ENCODE measurements around the gene EDDM13.
"Not testable (repeated sequence)": the region's sequence is repeated elsewhere in the genome, so short reads cannot be mapped to it uniquely, and the experiment has no call there.

The EDDM13 gene

DNA sequence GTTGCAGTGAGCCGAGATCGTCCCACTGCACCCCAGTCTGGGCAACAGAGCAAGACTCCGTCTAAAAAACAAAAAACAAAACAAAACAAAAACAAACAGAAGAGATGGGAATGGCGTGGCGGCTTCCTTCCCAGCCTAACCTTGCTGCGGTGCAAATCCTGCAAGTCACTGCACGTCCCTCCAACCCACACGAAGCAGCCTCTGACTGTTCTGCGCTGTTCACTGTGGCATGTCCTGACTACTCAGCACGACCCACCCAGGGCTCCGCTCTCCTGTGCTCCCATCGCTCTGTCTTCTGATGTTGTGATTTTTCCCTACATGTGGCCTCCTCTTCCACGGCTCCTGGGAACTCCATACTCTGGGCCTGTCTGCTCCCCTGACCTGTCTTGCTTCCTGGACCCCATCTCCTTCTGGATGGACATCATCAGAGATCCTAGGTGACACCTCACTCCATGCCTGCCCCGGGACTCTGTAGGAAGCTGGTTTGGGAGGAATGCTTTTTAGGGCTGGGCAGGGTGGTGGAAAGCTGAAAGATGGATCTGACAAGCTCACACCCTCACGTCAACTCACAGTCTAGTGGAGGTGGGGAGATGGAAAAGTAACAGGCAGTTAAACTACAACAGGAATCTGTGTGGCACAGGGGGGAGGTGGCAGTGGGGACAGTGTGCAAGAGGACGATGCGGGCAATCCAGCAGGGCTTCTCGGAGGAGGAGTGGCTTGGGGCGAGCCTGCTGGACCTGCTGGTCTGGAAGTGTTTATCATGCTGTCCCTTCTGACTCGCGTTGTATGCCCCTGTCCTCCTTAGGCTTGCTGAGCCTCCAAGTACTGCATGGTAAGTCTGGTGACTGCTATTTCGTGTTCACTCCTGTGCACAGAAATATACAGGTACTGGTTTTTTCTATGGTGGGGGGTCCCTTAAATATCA, 23.2 kb downstream of the EDDM13 start:
- DNase-seq (ENCODE audit: low spot score): no peak

DNA sequence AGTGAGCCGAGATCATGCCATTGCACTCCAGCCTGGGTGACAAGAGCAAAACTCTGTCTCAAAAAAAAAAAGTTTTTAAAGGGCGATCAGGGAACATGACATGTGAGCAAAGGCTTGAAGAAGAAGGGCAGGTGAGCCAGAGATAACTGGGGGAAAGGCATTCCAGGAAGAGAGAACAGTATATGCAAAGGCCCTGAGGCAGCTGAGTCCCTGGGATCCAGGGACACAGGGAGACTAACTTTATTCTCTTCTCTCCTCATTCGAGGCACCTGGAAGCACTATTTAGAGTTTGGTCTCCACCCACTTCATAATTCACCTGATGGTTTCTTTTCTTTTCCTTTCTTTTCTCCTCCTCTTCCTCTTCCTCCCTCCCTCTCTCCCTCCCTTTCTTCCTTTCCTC, 24.5 kb downstream of the EDDM13 start:
- DNase-seq (ENCODE audit: low spot score): no peak

- DNase-seq (ENCODE audit: low spot score): no peak
Measured at GRCh38 chr19:56299688-56300087, 27.1 kb downstream of the EDDM13 start.

DNA sequence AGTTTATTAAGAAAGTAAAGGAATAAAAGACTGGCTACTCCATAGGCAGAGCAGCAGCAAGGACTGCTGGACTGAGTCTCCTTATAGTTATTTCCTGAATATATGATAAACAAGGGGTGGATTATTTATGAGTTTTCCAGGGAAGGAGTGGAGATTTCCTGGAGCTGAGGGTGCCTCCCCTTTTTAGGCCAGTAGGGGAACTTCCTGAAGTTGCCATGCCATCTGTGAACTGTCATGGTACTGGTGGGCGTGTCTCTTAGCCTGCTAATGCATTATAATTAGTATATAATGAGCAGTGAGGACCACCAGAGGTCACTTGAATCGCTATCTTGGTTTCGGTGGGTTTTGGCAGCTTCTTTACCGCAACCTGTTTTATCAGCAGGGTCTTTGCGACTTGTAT, 28.6 kb downstream of the EDDM13 start:
- DNase-seq (ENCODE audit: low spot score): no peak

GRCh38 chr19:56301886-56302620, 29.5 kb downstream of the EDDM13 start:
- DNase-seq (ENCODE audit: low spot score): no peak

DNA sequence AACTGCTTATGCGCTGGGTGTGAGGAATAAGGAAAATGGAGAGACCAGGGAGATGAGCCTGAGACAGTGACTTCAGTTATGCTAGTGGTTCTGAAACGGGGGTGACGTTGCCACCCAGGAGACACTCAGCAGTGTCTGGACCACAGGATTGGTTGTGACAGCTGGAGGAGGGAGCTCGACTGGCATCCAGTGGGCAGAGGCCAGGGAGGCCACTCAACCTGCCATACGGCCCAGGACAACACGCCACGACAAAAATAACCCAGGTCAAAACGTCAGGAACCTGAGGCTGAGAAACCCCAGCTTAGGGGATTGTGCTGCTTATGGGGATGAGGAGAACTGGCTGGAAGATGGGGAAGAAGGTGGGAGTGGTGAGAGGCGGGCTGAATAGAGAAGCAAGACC, 31.7 kb downstream of the EDDM13 start:
- no peak for DNase-seq (ENCODE audit: low spot score)

GRCh38 chr19:56306016-56306415, 33.5 kb downstream of the EDDM13 start:
- no peak for DNase-seq (ENCODE audit: low spot score)

- not testable (repeated sequence) for DNase-seq (ENCODE audit: low spot score)
Measured at GRCh38 chr19:56307062-56307461, 34.5 kb downstream of the EDDM13 start.

- no peak for DNase-seq (ENCODE audit: low spot score)
Measured at GRCh38 chr19:56308792-56309191, 36.2 kb downstream of the EDDM13 start.

- DNase-seq (ENCODE audit: low spot score): peak; percentile 49
Measured at GRCh38 chr19:56309511-56310185, 37.1 kb downstream of the EDDM13 start.

DNA sequence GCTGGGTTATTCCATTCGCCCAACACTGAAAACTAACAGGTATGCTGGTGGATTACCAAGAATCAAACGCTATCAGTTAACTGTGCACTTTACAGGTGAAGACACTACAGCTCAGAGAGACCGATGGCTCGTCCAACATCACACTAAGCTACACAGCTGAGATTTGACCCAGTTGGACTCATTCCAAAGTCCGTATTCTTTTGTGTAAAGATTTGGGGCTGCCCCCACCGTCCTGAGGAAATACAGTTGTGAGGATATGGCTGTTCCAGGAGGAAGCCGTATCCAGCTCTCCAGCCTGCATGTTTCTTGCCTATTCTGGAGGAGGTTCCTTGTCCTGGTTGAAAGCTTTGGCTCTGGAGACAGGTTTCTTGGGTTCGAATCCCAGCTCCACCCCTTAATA, 37.9 kb downstream of the EDDM13 start:
- DNase-seq (ENCODE audit: low spot score): no peak

- no peak for DNase-seq (ENCODE audit: low spot score)
Measured at GRCh38 chr19:56312342-56312741, 39.8 kb downstream of the EDDM13 start.

GRCh38 chr19:56312787-56313657, 40.5 kb downstream of the EDDM13 start:
- DNase-seq (ENCODE audit: low spot score): no peak

DNA sequence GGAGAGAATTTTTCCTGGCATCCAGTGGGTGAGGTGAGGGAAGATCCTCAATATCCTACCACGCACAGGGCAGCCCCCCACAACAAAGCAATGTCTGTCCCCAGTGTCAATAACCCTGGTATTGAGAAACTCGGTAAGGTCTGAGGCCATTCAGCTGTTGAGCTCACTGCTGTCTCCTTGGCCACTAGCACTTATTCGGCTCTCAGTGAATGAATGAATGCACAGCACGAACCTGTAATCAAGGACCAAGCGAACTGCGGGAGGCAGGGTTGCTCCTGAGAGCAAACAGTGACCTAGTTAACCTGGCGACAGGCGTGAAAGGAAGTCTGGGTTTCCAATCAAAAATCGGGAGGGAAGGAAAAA, 41.5 kb downstream of the EDDM13 start:
- no peak for DNase-seq (ENCODE audit: low spot score)

GRCh38 chr19:56314381-56315076, 42.0 kb downstream of the EDDM13 start, which contains the start of gene ZSCAN5A:
Gene ZSCAN5A (minus strand): TSS chr19:56314839. CDS start chr19:56225046, 89,793 bp downstream.
- peak; percentile 95 for DNase-seq (ENCODE audit: low spot score)

DNA sequence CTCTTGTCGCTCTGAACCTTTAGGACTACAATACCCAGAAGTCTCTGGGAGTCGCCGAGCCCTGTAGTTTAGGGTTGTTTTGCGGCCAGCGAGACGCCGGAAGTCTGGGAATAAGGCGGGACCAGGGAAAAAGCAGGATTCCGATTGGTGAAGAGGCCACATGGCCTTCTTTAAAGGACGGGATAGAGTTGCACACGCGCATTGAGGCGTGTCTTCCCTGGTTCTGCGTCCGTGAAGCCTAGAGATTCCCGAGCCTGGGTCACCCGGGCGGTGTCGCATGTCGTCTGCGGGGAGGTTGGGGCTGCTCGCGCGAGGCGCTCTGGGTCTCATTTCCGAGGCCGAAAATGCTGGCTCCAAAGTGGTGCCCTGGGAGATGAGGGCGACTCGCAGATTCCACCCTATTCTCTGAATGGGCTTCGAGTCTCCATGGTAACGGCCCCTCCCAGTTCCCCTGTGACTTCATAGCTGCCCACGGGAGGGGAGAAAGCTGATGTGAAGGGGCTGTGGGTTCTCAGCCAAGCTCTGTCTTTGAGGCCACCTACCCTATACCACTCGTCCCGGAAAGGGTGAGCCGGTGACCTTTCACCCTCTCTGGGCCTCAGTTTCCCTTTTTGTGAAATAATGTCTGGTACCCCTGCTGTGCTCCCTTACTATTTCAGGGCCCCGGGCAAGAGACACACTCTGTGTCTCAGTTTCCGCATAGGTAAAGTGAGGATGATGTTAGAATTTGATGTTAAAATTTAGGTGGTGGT, 42.7 kb downstream of the EDDM13 start:
- peak; percentile 98 for DNase-seq (ENCODE audit: low spot score)

- DNase-seq (ENCODE audit: low spot score): no peak
Measured at GRCh38 chr19:56316728-56317127, 44.2 kb downstream of the EDDM13 start.

GRCh38 chr19:56317749-56318148, 45.2 kb downstream of the EDDM13 start:
- DNase-seq (ENCODE audit: low spot score): no peak

DNA sequence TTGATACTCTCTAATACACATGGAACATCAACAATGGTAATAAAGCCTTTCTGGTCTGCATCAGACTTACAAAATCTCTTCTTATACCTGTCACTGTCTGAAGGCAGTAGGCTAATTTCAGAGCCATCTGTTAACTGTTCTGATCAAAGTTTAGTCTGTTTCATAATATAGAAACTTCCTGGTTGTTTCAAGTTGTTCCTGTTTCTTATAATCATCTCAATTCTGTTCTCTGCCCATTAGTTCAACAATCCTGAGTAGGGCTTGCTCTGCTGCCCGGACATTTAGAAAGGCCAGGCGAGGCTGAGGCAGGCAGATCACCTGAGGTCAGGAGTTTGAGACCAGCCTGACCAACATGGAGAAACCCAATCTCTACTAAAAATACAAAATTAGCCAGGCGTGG, 47.4 kb downstream of the EDDM13 start:
- DNase-seq (ENCODE audit: low spot score): no peak

GRCh38 chr19:56321254-56321988, 48.9 kb downstream of the EDDM13 start:
- DNase-seq (ENCODE audit: low spot score): no peak

All from CD4-positive, alpha-beta T cell treated with Interleukin-2 at 100 ng/mL for 4 hours (primary cell).